HEK293T (cell line): ENCODE data around the gene ACOX3.

Experiments used
- ELF4 ChIP-seq: fragments of 450-650 bp; IDR thresholded peaks from 2 replicates; pipeline ENCODE4 v1.6.1; 2017; ENCODE audit warnings: antibody characterized with exemption
- SP1 ChIP-seq: fragments of 450-650 bp; IDR thresholded peaks from 2 replicates; pipeline ENCODE4 v1.6.1; 2017

GRCh38 chr4:8343262-8343966, 97.1 kb downstream of the ACOX3 start:
- TF ChIP-seq SP1 (no peak), ELF4 (no peak)
